GM12872 (cell line): ENCODE results near the gene FGF1.

ENCODE experiments used
- CTCF ChIP-seq: IDR thresholded peaks from 3 replicates; pipeline ENCODE4 v1.5.1; 2011; ENCODE audit warnings: low read depth, mild to moderate bottlenecking, low read length, moderate library complexity; ENCODE audit not compliant: insufficient read depth

Gene FGF1

DNA sequence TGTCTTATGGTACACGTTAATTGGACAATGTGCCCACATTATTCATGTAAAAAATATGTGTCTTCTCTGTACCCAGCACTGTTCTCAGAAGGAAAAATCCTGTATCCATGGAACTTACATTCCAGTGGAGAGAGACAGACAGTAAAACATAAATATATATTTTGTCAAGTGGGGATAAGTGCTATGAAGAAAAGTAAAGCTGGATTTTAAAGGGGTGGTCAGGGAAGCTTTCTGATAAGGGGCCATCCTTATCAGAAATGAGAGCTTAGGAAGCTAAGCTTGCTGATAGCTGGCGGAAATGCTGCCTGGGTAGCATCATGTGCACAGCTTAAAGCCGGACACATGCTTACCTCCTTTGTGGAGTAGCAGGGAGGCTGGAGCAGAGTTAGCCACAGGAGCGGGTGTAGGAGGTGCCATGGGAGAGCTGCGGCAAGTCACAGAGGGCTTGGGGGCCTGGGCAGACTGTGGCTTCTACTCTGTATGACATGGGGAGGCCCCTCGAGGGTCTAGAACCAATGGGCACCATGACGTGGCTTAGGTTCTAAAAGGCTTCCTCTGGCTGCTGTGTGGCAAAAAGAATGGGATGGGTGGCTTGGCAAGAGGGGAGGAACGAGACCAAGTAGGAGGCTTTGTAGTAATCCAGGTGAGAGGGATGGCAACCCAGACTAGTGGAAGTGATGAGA lies 141.7 kb downstream of the FGF1 start:
- no peak for TF ChIP-seq CTCF

- TF ChIP-seq CTCF = no peak
These were observed 143.0 kb downstream of the FGF1 start for GRCh38 chr5:142542906-142543305.
